GDM1 (cell line): ENCODE data around the gene KDSR.
"Not testable (repeated sequence)": the region's sequence is repeated elsewhere in the genome, so short reads cannot be mapped to it uniquely, and the experiment has no call there.

Experiments used
- DNase-seq: peaks from one replicate; lab custom pipeline; 2025; lab: John Stamatoyannopoulos, UW

The KDSR gene

DNA sequence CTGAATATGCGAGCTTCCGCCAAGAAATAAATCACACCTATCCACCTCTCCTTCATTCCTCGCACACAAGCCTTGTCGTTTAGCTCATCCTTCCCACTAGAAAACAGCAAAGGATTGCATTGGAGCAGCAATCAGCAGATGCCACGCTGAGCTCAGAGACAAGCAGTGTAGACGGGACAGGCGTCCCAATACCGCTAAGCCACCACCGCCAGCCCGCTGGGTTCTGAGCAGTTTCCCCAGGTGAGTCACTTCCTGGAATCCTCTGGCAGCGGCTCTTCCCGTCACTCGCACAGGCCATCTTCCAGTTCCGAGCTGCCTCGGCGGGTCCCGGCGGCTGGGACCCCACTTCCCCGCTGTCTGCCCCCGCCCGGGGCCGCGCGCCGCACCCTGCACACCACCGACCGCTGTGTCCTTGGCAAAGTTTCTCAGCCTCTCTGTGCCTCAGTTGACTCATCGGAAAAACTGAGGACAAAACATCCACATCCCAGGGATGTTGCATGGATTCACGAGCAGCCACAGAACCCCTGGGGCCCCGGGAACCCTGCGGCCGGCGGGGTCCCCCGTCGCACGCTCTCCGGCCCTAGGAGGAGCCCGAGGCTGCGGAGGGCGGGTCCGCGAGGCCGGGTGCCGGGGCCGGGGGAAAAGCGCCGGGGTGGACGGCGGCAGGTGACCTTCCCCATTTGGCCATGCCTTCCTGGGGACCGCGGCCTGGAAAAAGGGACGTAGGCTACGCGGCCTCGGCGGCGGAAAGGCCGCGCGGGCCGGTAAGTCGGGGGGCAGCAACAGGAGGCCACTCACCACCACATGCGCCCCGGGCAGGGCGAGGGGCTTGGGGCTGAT, 573 bp downstream of the KDSR start:
- no peak for DNase-seq

DNA sequence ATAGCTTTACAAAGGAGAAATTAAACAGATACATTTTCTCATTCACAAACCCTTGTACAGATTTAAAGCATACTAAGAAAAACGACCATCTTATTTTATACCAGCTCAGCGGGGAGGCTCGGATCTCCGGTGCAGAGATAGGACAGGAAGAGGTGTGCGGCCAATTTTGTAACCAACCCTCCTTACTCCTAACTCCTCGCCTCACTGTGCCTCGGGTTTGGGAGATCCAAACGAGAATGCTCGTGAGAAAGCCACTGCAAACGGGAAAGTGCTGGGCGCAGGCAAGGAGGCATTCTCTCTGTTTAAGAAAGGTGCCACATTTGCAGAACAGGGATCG, 1.2 kb downstream of the KDSR start:
- DNase-seq, result no peak

DNA sequence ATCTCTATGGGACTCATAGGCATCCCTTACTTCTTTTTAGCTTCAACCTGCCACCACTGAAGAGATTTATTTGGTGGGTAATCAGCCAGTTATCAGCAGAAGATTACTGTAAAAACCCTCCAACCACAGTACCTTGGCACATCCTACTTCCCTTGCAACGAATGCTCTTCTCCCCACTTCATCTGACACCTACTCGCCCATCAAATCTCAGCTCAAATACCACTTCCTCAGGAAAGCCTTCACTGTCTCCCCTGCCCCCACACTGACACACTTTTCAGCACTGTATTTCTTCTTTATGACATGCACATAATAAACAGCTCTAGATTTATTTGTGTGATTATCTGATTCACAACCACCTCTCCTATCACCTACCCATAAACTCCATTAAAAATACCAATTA, 3.1 kb downstream of the KDSR start:
- DNase-seq, result no peak

DNA sequence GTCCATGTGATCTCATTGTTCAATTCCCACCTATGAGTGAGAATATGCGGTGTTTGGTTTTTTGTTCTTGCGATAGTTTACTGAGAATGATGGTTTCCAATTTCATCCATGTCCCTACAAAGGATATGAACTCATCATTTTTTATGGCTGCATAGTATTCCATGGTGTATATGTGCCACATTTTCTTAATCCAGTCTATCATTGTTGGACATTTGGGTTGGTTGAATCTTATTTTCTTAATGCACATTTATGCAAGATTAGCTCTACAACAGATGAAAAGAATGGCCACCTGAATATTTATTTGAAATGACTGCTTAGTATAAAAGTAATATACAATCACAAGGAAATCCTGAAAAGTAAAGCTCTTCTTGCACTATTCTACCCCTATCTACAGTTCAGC, 3.6 kb downstream of the KDSR start:
- not testable (repeated sequence) for DNase-seq

DNA sequence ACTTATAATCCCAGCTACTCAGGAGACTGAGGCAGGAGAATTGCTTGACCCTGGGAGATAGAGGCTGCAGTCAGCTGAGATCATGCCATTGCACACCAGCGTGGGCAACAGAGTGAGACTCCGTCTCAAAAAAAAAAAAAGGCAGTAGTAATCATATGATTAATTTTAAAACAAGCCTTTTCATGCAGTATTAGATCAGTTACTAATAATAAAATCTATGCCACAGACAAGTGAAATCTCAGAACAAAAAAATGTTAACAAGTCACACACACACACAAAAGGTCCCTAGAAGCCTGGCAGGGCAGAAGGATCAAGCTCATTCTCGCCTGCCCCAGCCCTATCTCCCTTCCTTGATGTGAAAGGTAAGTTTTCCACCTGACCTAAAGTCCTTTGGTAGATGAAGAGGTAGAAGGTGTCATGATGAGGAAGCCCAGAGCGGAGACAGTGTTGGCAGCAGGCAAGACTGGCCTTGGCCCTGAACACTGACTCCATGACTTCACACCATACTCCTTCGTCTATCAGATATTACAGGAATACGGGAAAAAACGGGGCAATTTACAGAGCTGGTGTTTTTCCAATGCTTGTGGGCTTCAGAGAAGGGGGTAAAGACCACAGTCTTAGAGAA, 10.6 kb downstream of the KDSR start:
- no peak for DNase-seq

DNA sequence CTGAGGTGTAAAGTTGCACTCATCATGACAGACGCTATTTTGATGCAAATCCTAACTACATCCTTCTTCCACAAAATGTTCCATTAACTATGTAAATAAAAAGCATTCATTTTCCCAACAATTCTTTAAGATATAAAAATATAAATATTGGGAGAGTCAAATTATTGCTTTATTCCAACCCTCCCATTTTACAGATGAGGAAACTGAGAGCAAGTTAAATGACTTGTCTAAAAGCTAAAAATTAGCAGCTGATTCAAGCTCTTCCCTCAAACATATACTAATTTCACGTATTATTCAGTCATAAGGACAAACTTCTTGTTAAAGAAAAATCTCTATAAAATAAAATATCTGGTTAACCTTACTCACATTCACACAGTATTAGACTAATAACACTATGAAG, 16.8 kb downstream of the KDSR start:
- no peak for DNase-seq

DNA sequence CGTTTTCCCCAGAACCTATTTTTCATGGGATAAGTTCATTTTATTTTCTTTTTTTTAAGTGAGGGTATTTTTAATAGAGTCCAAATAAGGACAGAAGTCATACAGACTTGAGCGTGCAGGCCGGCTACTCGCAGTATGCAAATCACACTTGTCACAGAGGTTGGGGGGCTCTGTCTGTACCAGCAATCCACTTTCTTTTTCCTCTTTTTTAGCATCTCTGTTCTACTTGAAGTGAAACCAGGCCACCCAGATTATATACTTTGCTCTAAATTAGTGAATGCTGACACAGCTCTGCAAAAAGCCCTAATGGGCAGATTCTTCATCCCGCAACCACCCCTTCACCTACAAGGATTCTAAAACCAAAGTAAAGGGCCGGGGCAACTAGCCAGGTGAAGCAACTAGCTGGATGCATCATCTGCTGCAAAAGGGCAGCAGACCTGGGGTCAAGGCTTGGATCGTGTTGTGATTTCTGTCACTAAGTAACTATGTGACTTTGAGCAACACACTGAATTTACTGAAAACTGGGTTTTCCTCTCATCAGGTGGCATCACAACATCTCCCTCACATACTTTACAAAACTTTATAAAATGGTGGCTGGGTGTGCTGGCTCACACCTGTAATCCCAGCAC, 18.4 kb downstream of the KDSR start:
- DNase-seq, result no peak

DNA sequence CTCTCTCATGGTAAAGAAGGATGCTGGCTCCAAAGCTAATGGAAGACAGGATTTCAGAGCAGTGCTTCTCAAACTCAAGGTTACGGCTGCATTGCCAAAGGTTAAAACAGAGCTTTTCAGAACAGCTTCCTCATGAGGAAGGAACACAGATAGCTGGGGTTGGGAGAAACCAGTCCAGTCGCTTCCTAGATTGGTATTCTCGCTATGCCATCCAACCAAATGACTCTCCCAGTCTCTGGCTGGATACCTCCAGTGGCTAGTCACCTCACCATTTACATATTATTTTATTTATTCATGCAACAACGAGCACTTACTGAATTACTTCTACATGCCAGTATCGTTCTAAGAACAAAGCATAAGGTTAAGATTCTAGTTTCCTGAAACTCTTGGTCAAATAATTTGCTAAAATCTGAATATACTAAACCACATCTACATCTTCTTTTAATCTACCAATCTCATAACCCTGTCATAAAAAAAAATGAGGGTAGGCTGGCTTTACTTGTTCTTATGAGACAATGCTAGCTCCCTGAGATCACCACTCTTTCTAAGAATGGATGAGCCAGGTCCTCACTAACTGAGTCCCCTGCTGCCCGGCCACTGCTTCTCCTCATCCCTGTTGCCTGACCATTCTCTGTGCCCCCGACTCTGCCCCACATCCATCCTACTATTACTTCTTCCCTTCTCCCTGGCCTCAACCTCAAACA, 20.4 kb downstream of the KDSR start:
- no peak for DNase-seq

DNA sequence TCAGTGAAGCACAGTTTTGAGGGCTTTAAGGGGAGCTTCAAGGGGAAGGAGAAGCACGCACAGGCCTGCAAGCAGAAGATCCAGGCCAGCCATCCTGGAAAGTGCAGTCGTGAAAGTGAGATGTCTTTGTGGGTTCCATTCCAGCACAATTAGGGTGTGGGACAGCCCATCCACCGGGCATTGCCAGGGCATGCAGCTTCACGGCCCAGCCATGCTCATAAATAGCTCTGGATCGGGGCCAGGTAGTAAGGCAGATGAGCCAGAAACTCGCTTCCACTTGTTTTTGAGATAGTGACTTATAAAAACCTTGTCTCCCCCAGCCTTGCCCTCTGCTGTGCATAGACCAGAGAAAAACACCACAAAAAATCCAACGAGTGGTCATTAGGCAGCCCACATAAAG, 21.0 kb downstream of the KDSR start:
- no peak for DNase-seq

DNA sequence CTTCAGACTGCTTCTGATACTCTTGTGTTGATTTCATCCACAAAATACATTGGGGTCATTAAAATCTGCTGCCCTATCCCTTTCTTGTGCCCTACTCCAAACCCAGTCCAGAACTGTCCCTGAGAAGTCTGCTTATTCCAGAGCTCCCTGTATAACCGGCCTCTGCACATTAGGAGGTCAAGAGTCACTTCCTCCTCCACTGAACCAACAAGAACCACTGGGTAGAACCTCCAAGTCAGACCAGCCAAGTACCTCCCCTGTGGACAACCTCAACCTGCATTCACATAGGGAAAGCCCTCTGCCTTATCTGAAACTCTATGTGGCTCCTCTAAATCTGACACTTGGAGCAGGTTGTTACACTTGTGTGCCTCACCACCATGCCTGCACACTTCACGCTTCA, 22.1 kb downstream of the KDSR start:
- DNase-seq, result no peak

DNA sequence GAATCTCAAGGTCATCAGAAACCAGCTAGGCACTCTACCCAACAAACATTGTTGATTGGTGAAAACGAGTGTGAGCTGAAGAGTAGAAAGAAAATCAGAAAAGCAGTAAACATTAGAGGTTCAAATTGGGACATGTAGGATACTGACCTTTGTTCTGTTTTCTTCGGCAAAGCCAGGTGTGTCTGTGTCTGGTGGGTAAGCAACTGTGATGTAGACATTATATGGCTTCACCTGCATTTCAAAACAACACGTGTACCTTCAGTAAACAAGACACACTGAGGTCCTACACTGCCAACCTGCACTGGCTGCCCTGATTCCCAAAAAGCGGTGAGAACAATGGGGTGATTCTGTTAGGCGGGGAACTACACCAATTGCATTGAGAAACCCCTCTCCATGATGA, 22.7 kb downstream of the KDSR start:
- DNase-seq, result no peak

DNA sequence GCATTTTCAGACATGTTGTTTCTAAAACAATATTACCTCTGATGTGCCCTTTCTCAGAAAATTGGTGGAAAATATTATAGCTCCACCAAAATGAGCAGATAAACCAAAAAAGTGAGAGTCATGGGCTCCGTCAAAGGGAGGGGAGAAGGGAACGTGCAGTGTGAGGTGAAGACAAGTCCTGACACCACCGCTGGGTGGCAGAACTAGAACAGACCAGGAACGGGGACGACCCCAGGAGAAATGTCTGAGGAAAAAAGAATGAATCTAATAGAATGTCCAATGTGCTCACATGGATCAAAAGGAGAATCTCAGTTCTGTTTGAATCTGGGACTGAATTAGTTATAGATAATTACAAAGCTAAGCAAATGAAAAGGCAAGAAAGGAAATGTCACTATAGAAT, 24.8 kb downstream of the KDSR start:
- no peak for DNase-seq

DNA sequence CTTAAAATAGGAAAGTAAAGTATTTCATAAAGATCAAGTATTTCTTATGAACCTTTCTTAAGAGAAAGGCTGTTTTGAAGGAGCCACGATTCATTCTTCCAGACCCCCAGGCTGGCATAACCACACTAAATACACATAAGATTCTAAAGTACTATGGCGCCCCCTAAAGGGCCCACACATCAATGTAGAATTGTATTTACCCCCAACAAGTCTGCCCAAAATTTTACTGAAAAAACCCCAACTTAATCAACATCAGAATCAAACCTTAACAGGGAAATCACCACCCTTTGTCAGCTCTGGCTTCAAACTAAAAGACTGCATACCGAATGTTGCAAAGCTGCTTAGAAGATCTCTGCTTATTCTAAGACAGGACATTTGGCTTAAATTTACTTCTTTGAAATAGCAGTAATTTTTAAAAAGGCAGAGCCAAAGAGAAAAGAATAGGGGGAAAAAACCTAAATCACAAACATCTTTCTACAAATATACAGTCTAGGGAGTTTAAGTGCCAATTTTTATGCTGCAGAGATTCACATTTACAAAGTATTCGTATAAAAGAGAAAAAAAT, 27.0 kb downstream of the KDSR start:
- peak; percentile 21 for DNase-seq

DNA sequence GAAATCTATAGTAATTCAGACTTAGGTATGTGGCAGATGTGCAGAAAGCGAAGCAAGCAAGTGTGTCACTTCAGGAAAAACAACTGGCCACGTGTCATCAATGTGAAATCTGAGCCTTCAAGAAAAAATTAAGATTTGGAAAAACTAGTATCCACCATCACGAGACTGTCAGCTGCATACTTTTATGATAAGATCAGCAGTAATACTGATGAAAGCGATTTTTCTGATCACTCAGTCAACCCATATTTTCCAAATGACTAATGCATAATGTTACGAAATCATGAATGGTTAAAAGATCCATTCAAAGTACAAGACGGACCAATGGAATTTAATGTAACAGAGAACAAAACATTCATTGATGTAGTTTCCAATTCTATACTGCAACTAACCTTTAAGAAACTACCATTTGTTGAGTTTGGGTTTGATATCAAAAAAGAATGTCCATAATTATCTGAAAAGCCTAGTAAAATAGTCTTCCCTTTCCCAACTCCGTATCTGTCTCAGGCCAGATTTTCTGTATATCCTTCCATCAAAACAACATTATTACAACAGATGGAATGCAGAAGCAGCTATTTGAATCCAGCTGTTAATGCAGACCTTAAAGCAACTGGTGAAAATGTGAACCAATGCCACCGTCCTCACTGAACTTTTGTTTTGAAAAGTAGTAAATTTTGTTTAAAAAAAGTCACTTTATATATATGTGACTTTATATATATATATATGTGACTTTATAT, 30.5 kb downstream of the KDSR start:
- no peak for DNase-seq

DNA sequence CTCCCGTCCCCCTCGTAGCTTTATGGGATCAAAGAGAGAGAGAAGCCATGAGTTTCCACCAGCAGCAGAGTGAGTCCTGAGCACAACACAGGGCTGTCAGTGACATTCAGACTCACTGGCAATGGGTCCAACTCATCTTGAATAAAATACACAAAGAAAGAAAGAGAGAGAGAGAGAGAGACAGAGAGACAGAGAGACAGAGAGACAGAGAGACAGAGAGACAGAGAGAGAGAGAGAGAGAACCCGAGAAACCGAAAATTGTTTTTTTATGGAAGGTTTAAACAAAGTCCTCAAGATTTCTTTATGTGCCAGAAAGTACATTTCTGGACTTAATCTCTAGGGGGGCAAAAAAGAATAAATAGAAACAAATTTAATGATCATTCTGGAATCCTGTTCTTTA, 35.9 kb downstream of the KDSR start:
- DNase-seq, result no peak

DNA sequence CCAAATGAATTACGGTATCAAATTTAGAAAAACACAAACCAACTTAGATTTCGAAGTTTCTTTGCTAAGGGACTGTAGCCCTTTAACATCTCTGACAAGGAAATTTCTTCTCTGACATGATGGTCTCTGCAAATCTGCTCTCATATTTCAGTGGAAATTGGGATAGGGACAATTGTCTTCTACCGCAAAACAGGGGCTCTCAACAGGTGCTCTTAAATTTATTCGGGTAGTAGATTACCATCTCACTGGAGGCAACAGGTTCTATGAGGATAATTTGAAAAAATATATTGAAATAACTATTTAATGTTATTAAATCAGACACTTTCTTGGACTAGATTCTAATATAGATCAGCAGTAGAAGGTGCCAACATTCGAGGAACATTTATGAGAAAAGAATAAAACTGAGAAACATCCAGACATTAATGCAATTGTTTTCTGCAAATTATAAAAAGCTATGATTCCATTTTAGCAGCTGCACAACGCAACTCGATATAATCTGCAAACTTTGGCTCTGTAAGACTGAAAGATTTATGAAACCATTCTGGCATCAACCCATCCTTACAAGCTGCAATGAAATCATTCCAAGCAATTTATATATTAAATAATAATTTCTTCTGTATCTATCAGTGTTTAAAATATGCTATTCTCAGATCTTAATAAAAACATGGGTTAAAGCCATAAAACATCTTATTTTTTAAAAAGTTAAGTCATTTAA, 37.4 kb downstream of the KDSR start:
- DNase-seq, result no peak

DNA sequence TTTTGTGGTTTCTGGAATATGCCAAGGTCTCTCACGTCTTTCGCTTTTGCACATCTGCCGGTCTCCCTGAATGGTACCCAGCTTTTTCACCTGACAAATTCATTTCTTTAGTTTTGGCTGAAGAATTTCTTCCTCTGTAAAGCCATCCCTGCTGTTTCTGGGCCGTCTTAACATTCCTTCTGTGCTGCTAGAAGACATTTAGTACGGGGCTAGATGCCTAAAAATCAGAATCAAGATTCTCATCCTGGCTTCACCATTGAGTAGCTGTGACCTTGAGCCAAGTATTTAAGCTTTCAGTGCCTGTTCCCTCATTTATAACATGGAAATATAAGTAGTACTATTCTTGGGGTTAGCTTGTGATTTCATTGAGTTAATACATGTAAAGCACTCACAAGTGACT, 41.0 kb downstream of the KDSR start:
- no peak for DNase-seq

DNA sequence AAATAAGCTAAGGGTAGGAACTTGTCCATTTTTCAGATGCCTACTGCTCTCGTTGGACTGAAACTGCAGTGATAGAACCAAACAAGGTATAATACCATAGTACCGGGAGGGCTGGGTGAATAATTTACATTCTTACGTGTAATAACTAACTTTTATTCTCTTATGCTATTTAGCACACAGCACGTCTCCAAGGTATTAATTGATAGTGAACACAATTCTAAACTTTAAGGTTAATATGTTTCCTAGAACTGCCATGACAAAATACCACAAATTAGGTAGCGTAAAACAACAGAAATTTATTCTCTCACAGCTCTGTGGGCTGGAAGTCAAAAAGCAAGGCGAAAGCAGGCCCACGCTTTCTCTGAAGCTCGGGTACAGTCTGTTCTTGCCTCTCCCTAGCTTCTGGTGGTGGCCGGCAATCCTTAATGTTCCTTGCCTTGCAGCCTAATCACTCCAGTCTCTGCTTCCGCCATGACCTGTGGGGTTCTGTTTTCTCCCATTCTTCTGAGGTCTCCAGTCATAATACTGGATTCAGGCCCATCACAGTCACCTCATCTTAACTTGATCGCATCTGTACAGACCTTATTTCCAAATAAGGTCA, 41.8 kb downstream of the KDSR start:
- DNase-seq, result no peak

DNA sequence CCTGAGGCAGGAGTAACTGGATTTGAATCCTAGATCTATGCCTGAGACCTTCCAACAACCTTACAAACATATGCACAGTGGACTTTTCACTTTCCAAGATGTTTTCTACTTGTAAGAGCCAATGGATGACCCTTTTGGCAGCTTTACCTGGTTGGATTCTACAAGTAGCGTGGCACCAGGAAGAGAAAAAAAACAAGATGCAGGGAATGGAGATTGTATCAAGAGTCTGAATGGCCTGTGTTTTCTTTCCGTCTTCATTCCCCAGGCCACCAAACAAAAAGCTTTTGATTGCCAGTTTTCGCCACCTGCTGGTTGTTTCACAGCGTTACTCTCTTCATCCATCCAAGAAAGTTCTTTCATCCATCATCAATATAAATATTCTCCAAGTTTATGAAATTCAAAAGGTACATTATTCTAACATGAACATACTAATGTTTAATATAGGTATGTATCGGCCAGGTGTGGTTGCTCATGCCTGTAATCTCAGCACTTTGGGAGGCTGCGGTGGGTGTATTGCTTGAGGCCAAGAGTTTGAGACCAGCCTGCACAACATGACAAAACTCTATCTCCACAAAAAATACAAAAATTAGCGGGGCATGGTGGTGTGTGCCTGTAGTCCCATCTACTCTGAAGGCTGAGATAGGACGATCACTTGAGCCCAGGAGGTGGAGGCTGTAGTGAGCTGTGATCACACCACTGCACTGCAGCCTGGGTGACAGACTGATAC, 43.9 kb downstream of the KDSR start:
- peak; percentile 56 for DNase-seq

DNA sequence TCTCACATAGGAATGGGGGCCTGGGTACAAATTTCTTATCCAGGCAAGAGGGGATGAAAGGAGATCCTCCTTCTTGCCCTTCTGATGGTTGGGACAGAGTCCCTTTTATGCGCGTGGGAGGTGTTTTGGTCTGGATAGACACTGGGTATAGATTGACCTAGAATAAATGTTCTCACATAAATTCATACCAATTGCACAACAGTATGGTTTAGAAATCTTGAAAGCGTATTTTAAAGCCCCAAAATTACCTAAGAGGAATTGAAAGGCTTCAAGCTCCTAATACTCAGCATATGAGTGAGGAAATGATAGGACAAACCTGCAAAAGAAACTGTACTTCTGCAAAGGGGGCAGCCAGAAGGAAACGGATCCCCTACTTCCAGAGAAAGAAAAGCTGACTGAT, 44.8 kb downstream of the KDSR start:
- no peak for DNase-seq
